ENCODE measurements around the gene UVSSA. TPM values are rescaled to one million over a fixed set of nuclear protein-coding genes. Genes with fewer than 3 reads are reported as not detected.

Gene UVSSA
- polyA plus RNA-seq, 1 donor from 2014 or later, result 13.3 TPM

DNA sequence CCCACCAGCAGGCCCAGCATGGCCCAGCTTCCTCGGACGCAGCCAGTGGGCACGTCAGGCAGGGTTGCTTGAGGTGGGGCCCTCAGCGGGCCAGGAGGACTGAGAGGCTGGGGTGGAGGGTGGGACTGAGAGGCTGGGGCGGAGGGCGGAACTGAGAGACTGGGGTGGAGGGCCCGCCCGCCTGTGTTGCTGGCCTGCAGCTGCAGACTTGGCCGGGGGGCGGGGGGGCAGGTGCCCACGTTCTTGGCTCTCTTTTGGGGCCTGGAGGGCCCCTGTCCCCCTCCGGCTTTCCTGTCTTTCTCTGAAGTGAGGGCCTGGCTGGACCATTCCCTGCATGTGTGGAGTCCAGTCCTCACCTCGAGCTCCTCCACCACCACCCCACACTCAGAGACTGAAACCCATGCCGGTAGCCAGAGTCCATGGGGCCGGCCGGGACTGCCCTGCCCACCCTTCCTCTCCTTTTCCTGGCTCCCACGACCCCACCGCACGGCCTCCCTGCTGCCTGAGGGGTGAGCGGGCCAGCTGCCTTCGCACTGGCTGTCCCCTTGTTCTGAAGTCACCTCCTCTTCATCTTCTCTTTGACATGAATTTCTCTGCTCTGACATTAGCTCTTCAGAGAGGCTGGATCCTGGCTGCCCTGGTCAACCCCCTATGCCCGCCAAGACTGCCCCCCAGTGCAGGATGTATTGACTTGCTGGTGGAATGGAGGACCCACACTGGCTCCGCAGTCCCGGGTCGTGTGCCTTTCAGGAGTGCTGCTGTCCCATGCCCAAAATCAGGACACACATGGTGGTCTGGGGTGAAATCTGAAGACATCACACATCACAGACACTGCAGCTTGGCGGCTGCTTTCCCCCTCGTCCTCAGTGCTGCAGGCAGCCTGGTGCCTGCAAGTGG is 69.3 kb downstream of the UVSSA start:
- no peaks in the 10 kb centered on the region for H3K9me2 ChIP-seq (ENCODE audit: insufficient read depth, low read length)
- H3K79me2 ChIP-seq (replicated peaks; ENCODE audit: insufficient read depth, low read length), result no peaks in the 10 kb centered on the region
- peaks cover 39% of the 10 kb centered on the region for H3K27me3 ChIP-seq (ENCODE audit: insufficient read depth, low read depth, low read length)
- H3F3A ChIP-seq (ENCODE audit: insufficient read depth, low read length, poor library complexity, severe bottlenecking), result no peaks in the 10 kb centered on the region
- H3K9ac ChIP-seq (ENCODE audit: low read length), result no peak overlapping the region
- H3K4me2 ChIP-seq (ENCODE audit: low read length), result no peak overlapping the region
- no peaks in the 10 kb centered on the region for H3K9me3 ChIP-seq (ENCODE audit: low read length)
- H3K4me3 ChIP-seq (ENCODE audit: low read length), result no peak overlapping the region
- no peak overlapping the region for H3K27ac ChIP-seq (ENCODE audit: low read length)
- no peak overlapping the region for H2AFZ ChIP-seq (ENCODE audit: low read depth, low read length)
- no peaks in the 10 kb centered on the region for H3K36me3 ChIP-seq (ENCODE audit: insufficient read depth, low read length)
- TF ChIP-seq POLR2AphosphoS5 (IDR thresholded peaks at IDR 0.05) (no peak), RAD21 (conservative IDR thresholded peaks at IDR 0.05) (no peak), TAF1 (IDR thresholded peaks at IDR 0.05; ENCODE audit: low read depth) (no peak), SMC3 (conservative IDR thresholded peaks at IDR 0.05; ENCODE audit: poor library complexity) (no peak), EZH2 (IDR thresholded peaks at IDR 0.05; ENCODE audit: borderline replicate concordance, insufficient read depth, low read length, poor library complexity, severe bottlenecking) (no peak), EP300 (conservative IDR thresholded peaks at IDR 0.05; ENCODE audit: poor library complexity, severe bottlenecking) (no peak), MXI1 (conservative IDR thresholded peaks at IDR 0.05; ENCODE audit: poor library complexity, severe bottlenecking) (no peak)
- TF ChIP-seq, protein P1, sequence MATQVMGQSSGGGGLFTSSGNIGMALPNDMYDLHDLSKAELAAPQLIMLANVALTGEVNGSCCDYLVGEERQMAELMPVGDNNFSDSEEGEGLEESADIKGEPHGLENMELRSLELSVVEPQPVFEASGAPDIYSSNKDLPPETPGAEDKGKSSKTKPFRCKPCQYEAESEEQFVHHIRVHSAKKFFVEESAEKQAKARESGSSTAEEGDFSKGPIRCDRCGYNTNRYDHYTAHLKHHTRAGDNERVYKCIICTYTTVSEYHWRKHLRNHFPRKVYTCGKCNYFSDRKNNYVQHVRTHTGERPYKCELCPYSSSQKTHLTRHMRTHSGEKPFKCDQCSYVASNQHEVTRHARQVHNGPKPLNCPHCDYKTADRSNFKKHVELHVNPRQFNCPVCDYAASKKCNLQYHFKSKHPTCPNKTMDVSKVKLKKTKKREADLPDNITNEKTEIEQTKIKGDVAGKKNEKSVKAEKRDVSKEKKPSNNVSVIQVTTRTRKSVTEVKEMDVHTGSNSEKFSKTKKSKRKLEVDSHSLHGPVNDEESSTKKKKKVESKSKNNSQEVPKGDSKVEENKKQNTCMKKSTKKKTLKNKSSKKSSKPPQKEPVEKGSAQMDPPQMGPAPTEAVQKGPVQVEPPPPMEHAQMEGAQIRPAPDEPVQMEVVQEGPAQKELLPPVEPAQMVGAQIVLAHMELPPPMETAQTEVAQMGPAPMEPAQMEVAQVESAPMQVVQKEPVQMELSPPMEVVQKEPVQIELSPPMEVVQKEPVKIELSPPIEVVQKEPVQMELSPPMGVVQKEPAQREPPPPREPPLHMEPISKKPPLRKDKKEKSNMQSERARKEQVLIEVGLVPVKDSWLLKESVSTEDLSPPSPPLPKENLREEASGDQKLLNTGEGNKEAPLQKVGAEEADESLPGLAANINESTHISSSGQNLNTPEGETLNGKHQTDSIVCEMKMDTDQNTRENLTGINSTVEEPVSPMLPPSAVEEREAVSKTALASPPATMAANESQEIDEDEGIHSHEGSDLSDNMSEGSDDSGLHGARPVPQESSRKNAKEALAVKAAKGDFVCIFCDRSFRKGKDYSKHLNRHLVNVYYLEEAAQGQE (IDR thresholded peaks at IDR 0.05; ENCODE audit: borderline replicate concordance), result no peak
- TF ChIP-seq, protein P2, sequence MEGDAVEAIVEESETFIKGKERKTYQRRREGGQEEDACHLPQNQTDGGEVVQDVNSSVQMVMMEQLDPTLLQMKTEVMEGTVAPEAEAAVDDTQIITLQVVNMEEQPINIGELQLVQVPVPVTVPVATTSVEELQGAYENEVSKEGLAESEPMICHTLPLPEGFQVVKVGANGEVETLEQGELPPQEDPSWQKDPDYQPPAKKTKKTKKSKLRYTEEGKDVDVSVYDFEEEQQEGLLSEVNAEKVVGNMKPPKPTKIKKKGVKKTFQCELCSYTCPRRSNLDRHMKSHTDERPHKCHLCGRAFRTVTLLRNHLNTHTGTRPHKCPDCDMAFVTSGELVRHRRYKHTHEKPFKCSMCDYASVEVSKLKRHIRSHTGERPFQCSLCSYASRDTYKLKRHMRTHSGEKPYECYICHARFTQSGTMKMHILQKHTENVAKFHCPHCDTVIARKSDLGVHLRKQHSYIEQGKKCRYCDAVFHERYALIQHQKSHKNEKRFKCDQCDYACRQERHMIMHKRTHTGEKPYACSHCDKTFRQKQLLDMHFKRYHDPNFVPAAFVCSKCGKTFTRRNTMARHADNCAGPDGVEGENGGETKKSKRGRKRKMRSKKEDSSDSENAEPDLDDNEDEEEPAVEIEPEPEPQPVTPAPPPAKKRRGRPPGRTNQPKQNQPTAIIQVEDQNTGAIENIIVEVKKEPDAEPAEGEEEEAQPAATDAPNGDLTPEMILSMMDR (IDR thresholded peaks at IDR 0.05; ENCODE audit: poor library complexity, severe bottlenecking), result no peak
- H4K20me1 ChIP-seq (ENCODE audit: insufficient read depth), result no peaks in the 10 kb centered on the region

GRCh38 chr4:1416948-1417260 is 69.9 kb downstream of the UVSSA start:
- Histone ChIP-seq H4K20me1 (ENCODE audit: insufficient read depth) (no peaks in the 10 kb centered on the region), H3K27ac (ENCODE audit: low read length) (no peak overlapping the region), H3K27me3 (ENCODE audit: insufficient read depth, low read depth, low read length) (peaks cover 33% of the 10 kb centered on the region), H3K9ac (ENCODE audit: low read length) (no peak overlapping the region), H3K79me2 (replicated peaks; ENCODE audit: insufficient read depth, low read length) (no peaks in the 10 kb centered on the region), H3K4me3 (ENCODE audit: low read length) (no peak overlapping the region), H3K9me3 (ENCODE audit: low read length) (no peaks in the 10 kb centered on the region), H3K36me3 (ENCODE audit: insufficient read depth, low read length) (no peaks in the 10 kb centered on the region), H3F3A (ENCODE audit: insufficient read depth, low read length, poor library complexity, severe bottlenecking) (no peaks in the 10 kb centered on the region), H2AFZ (ENCODE audit: low read depth, low read length) (no peak overlapping the region), H3K4me2 (ENCODE audit: low read length) (no peak overlapping the region), H3K9me2 (ENCODE audit: insufficient read depth, low read length) (no peaks in the 10 kb centered on the region)
- TF ChIP-seq TAF1 (IDR thresholded peaks at IDR 0.05; ENCODE audit: low read depth) (no peak), POLR2AphosphoS5 (IDR thresholded peaks at IDR 0.05) (no peak), RAD21 (conservative IDR thresholded peaks at IDR 0.05) (no peak), EP300 (conservative IDR thresholded peaks at IDR 0.05; ENCODE audit: poor library complexity, severe bottlenecking) (no peak), EZH2 (IDR thresholded peaks at IDR 0.05; ENCODE audit: borderline replicate concordance, insufficient read depth, low read length, poor library complexity, severe bottlenecking) (no peak), MXI1 (conservative IDR thresholded peaks at IDR 0.05; ENCODE audit: poor library complexity, severe bottlenecking) (no peak), SMC3 (conservative IDR thresholded peaks at IDR 0.05; ENCODE audit: poor library complexity) (no peak)
- TF ChIP-seq, protein P2 (IDR thresholded peaks at IDR 0.05; ENCODE audit: poor library complexity, severe bottlenecking), result no peak
- TF ChIP-seq, protein P1 (IDR thresholded peaks at IDR 0.05; ENCODE audit: borderline replicate concordance), result no peak

Measured in neural cell (in vitro differentiated cells).